ENCODE measurements around the gene CARD8.

The CARD8 gene

GRCh38 chr19:48248081-48248833 lies 7.5 kb downstream of the CARD8 start:
- H3K4me3 ChIP-seq (ENCODE audit: low read depth in 1 of 2, low read length in 2 of 2), result no peak overlapping the region
- peaks cover 49% of the 10 kb centered on the region for H3K79me2 ChIP-seq (ENCODE audit: insufficient read depth, low read length)
- no peak overlapping the region for H3K9ac ChIP-seq (ENCODE audit: low read depth, low read length)
- H3K27me3 ChIP-seq (ENCODE audit: insufficient read depth, low read length, poor library complexity), result no peaks in the 10 kb centered on the region
- peaks cover 22% of the 10 kb centered on the region for H3K4me1 ChIP-seq (ENCODE audit: insufficient read depth, low read length)
- DNase-seq (no peak), ATAC-seq (ENCODE audit: insufficient read depth, low read depth) (no peak)
- H3K36me3 ChIP-seq (ENCODE audit: insufficient read depth, low read length), result peaks cover 34% of the 10 kb centered on the region
- TF ChIP-seq CTCF (IDR thresholded peaks at IDR 0.05; ENCODE audit: borderline replicate concordance, extremely low read depth, low read length, poor library complexity, severe bottlenecking), result no peak
- no peak for TF ChIP-seq EZH2 (IDR thresholded peaks at IDR 0.05; ENCODE audit: borderline replicate concordance, low read depth, low read length, severe bottlenecking)
- no peak overlapping the region for H2AFZ ChIP-seq (ENCODE audit: low read depth, low read length)
- no peaks in the 10 kb centered on the region for H3K9me3 ChIP-seq (ENCODE audit: insufficient read depth, low read length, severe bottlenecking)
- no peak overlapping the region for H3K27ac ChIP-seq (ENCODE audit: low read length)
- no peak overlapping the region for H3K4me2 ChIP-seq (ENCODE audit: insufficient read depth, low read length)
- no peaks in the 10 kb centered on the region for H4K20me1 ChIP-seq (ENCODE audit: insufficient read depth, low read length)

GRCh38 chr19:48247212-48247611 lies 8.5 kb downstream of the CARD8 start:
- H4K20me1 ChIP-seq (ENCODE audit: insufficient read depth, low read length), result no peaks in the 10 kb centered on the region
- TF ChIP-seq CTCF (IDR thresholded peaks at IDR 0.05; ENCODE audit: borderline replicate concordance, extremely low read depth, low read length, poor library complexity, severe bottlenecking), result no peak
- no peak overlapping the region for H2AFZ ChIP-seq (ENCODE audit: low read depth, low read length)
- no peak for DNase-seq
- H3K4me2 ChIP-seq (ENCODE audit: insufficient read depth, low read length), result no peak overlapping the region
- H3K79me2 ChIP-seq (ENCODE audit: insufficient read depth, low read length), result peaks cover 40% of the 10 kb centered on the region
- ATAC-seq (ENCODE audit: insufficient read depth, low read depth), result no peak
- H3K27me3 ChIP-seq (ENCODE audit: insufficient read depth, low read length, poor library complexity), result no peaks in the 10 kb centered on the region
- H3K9me3 ChIP-seq (ENCODE audit: insufficient read depth, low read length, severe bottlenecking), result no peaks in the 10 kb centered on the region
- peaks cover 34% of the 10 kb centered on the region for H3K36me3 ChIP-seq (ENCODE audit: insufficient read depth, low read length)
- H3K9ac ChIP-seq (ENCODE audit: low read depth, low read length), result no peak overlapping the region
- H3K27ac ChIP-seq (ENCODE audit: low read length), result no peak overlapping the region
- no peak overlapping the region for H3K4me3 ChIP-seq (ENCODE audit: low read depth in 1 of 2, low read length in 2 of 2)
- peaks cover 12% of the 10 kb centered on the region for H3K4me1 ChIP-seq (ENCODE audit: insufficient read depth, low read length)

- Histone ChIP-seq H3K27ac (ENCODE audit: low read length) (no peak overlapping the region), H3K4me3 (ENCODE audit: low read depth in 1 of 2, low read length in 2 of 2) (no peak overlapping the region), H3K9me3 (ENCODE audit: insufficient read depth, low read length, severe bottlenecking) (no peaks in the 10 kb centered on the region), H3K9ac (ENCODE audit: low read depth, low read length) (no peak overlapping the region), H3K79me2 (ENCODE audit: insufficient read depth, low read length) (peaks cover 30% of the 10 kb centered on the region), H4K20me1 (ENCODE audit: insufficient read depth, low read length) (no peaks in the 10 kb centered on the region), H3K36me3 (ENCODE audit: insufficient read depth, low read length) (peaks cover 43% of the 10 kb centered on the region), H3K4me2 (ENCODE audit: insufficient read depth, low read length) (no peak overlapping the region), H3K27me3 (ENCODE audit: insufficient read depth, low read length, poor library complexity) (no peaks in the 10 kb centered on the region), H3K4me1 (ENCODE audit: insufficient read depth, low read length) (peaks cover 10% of the 10 kb centered on the region), H2AFZ (ENCODE audit: low read depth, low read length) (no peak overlapping the region)
- ATAC-seq (ENCODE audit: insufficient read depth, low read depth) (no peak), DNase-seq (no peak)
- no peak for TF ChIP-seq EZH2 (IDR thresholded peaks at IDR 0.05; ENCODE audit: borderline replicate concordance, low read depth, low read length, severe bottlenecking)
- TF ChIP-seq CTCF (IDR thresholded peaks at IDR 0.05; ENCODE audit: borderline replicate concordance, extremely low read depth, low read length, poor library complexity, severe bottlenecking), result no peak
Measured at GRCh38 chr19:48246101-48246500, 9.6 kb downstream of the CARD8 start.

Data from DND-41 (cell line).